ENCODE data around the gene C2orf42. TPM values are rescaled to one million over a fixed set of nuclear protein-coding genes. Genes with fewer than 3 reads are reported as not detected.
A peak's percentile ranks its signal among the peaks of the same experiment; 100 is the strongest.
"Not testable (repeated sequence)": the region's sequence is repeated elsewhere in the genome, so short reads cannot be mapped to it uniquely, and the experiment has no call there.

C2orf42 gene
- total RNA-seq = 10 to 100 TPM; 10.3 to 18.7 (median 14.0) TPM

DNA sequence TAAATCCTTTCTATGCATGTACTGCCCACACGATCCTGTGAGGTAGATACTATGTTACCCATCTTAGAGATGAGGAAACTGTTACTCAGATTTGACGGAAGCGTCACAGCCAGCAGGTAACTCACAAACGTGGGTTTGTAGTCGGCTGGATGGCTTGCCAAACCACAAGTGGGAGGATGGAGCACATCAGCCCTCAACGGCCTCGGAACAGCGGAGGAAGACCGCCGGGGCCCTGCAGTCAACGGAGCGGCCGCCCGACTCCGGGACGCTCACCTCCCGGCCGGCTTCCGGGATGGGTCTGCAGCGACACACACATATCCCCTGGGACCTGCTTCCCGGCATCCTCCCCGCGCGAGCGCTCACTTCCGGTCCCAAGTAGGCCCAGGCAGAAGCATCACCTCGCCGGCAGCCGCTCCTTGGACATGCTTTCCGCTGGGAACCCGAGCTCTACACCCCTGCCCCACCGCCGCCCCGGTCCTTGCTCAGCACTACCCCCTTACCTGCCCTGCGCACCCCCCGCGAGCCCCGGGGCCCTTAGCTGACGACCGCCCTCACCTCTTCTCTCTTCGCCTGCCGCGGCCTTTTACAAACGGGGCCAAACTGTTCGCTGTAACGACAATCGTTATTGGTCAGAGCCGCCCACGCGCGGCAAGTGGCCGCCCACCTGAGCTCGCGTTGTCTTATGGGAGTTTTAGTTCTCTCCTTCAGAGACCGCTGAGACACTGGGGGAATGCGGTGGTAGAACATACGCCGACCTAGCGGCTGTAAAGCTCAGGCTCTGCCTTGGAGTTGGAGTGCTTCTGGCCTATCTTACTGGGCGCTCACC lies at the start of gene C2orf42:
C2orf42 (minus strand) TSS at position 602 of the 826 bp plus-strand sequence. CDS start 9,034 bp downstream, outside the sequence.
- peak within 1 kb of the TSS; percentile 58 to 72 (median 66) for H3K4me3 ChIP-seq
- no peaks in the 10 kb centered on the region for H3K4me1 ChIP-seq
- TF ChIP-seq POLR2A (IDR thresholded peaks at IDR 0.05) = peak; percentile 96 to 98
- TF ChIP-seq, protein P1, sequence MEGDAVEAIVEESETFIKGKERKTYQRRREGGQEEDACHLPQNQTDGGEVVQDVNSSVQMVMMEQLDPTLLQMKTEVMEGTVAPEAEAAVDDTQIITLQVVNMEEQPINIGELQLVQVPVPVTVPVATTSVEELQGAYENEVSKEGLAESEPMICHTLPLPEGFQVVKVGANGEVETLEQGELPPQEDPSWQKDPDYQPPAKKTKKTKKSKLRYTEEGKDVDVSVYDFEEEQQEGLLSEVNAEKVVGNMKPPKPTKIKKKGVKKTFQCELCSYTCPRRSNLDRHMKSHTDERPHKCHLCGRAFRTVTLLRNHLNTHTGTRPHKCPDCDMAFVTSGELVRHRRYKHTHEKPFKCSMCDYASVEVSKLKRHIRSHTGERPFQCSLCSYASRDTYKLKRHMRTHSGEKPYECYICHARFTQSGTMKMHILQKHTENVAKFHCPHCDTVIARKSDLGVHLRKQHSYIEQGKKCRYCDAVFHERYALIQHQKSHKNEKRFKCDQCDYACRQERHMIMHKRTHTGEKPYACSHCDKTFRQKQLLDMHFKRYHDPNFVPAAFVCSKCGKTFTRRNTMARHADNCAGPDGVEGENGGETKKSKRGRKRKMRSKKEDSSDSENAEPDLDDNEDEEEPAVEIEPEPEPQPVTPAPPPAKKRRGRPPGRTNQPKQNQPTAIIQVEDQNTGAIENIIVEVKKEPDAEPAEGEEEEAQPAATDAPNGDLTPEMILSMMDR (IDR thresholded peaks at IDR 0.05) = peak in 3 of 6 experiments; percentile 8 to 21 (median 9)
- peak within 1 kb of the TSS; percentile 92 to 97 (median 95) for H3K27ac ChIP-seq
- no peaks in the 10 kb centered on the region for H3K27me3 ChIP-seq
- no peaks in the 10 kb centered on the region for H3K9me3 ChIP-seq
- no peaks in the 10 kb centered on the region for H3K36me3 ChIP-seq
- DNase-seq = peak; percentile 94 to 98 (median 96)

DNA sequence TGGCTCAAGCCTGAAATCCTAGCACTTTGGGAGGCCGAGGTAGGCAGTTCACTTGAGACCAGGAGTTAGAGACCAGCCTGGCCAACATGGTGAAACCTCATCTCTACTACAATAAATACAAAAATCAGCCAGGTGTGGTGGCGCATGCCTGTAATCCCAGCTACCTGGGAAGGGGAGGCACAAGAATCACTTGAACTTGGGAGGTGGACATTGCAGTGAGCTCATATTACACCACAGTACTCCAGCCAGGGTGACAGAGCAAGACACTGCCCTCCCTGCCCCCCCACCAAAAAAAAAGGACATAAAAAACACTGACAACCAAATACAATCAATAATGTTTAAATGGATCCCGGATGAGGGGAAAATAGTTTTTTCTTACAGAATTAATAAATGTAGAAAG lies 49.8 kb upstream of the C2orf42 start:
- peaks cover 0 to 37% (median 0%) of the 10 kb centered on the region in 3 donors for H3K36me3 ChIP-seq
- no peaks in the 10 kb centered on the region for H3K27me3 ChIP-seq
- H3K9me3 ChIP-seq = no peaks in the 10 kb centered on the region
- no peak for TF ChIP-seq POLR2A (IDR thresholded peaks at IDR 0.05)
- TF ChIP-seq, protein P1 (IDR thresholded peaks at IDR 0.05) = no peak
- H3K4me3 ChIP-seq = no peak overlapping the region
- no peak overlapping the region for H3K27ac ChIP-seq
- H3K4me1 ChIP-seq = peaks cover 0 to 6% (median 0%) of the 10 kb centered on the region in 4 donors
- no peak for DNase-seq

GRCh38 chr2:70233926-70234325 lies 43.1 kb upstream of the C2orf42 start:
- Histone ChIP-seq H3K36me3 (peaks cover 0 to 84% (median 0%) of the 10 kb centered on the region in 3 donors), H3K4me3 (no peak overlapping the region), H3K27me3 (no peaks in the 10 kb centered on the region), H3K27ac (no peak overlapping the region), H3K9me3 (no peaks in the 10 kb centered on the region), H3K4me1 (no peaks in the 10 kb centered on the region)
- TF ChIP-seq, protein P1 (IDR thresholded peaks at IDR 0.05) = no peak
- no peak for TF ChIP-seq POLR2A (IDR thresholded peaks at IDR 0.05)
- DNase-seq = no peak

DNA sequence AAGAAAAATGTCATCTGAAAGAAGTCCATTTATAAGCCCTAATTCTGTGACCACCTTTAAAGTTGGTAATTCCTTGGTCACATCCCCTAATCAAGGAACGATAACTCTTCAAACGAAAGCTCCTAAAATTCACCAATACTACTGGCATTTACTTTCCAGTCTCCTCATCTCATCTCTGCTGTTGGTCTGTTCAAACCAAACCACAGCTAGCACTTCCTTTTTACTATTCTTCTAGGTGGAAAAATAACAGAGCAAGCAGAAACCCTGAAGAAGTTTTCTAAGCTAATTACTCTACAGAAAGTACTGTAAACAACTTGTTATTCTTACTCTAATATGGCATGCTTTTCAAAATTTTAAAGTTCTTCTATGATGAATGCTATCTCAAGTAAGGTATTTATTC lies 36.0 kb upstream of the C2orf42 start:
- peaks cover 0 to 94% (median 0%) of the 10 kb centered on the region in 3 donors for H3K36me3 ChIP-seq
- no peak for TF ChIP-seq POLR2A (IDR thresholded peaks at IDR 0.05)
- TF ChIP-seq, protein P1 (IDR thresholded peaks at IDR 0.05) = no peak

DNA sequence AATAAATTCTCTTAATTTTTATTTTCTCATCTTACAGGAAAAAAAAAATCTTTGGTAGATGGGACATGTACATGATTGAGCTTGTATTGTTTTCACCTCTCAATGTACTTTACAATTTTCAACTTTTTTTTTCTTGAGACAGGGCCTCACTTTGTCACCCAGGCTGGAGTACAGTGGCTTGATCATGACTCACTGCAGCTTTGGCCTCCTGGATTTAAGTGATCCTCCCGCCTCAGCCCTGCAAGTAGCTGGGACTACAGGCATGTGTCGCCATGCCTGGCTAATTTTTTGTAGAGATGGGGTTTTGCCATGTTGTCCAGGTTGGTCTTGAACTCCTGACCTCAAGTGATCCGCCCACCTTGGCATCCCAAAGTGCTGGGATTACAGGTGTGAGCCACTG lies 32.5 kb upstream of the C2orf42 start:
- peaks cover 0 to 94% (median 0%) of the 10 kb centered on the region in 3 donors for H3K36me3 ChIP-seq
- DNase-seq = not testable (repeated sequence)

More for the DNA sequence above, 36.0 kb upstream of the C2orf42 start:
- H3K9me3 ChIP-seq = no peaks in the 10 kb centered on the region
- H3K27me3 ChIP-seq = no peaks in the 10 kb centered on the region
- DNase-seq = no peak
- H3K27ac ChIP-seq = no peak overlapping the region
- no peak overlapping the region for H3K4me3 ChIP-seq
- H3K4me1 ChIP-seq = no peaks in the 10 kb centered on the region

DNA sequence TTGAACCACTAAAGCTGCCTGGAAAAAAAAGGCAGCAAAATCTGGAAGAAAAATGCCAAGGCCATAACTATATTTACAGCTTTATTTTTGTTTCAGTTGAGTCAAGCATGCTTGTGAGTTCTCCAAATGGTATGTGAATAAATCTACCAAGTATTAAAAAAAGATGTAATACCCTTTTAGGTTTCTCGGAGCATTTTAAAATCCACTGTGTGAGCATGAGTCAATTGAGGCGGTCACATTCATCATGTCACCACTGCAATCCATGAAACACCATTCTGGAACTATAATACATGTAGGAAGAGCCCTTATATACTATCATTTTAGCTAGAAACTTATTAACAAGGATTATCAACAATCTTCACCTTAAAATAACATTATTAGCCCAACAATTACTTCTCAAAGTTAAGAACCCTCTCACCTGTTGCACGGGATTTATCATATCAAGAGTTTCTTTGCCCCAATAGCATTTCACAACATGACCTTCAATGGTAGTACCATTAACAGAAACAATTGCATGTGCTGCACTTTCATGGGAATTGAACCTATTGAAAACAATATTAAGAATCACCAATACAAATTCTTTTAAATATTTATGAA lies 24.2 kb upstream of the C2orf42 start:
- TF ChIP-seq, protein P1 (IDR thresholded peaks at IDR 0.05) = no peak
- no peak for TF ChIP-seq POLR2A (IDR thresholded peaks at IDR 0.05)
- no peak overlapping the region for H3K4me3 ChIP-seq
- no peak overlapping the region for H3K27ac ChIP-seq
- no peak for DNase-seq
- no peaks in the 10 kb centered on the region for H3K27me3 ChIP-seq
- peaks cover 0 to 84% (median 0%) of the 10 kb centered on the region in 3 donors for H3K36me3 ChIP-seq
- no peaks in the 10 kb centered on the region for H3K4me1 ChIP-seq
- H3K9me3 ChIP-seq = no peaks in the 10 kb centered on the region

More for the DNA sequence above, 32.5 kb upstream of the C2orf42 start:
- H3K27me3 ChIP-seq, H3K9me3 ChIP-seq, H3K27ac ChIP-seq, H3K4me3 ChIP-seq, H3K4me1 ChIP-seq: not testable (repeated sequence)
